CD1c-positive myeloid dendritic cell (primary cell): Measurements from ENCODE around the gene LYZ.
A peak's percentile ranks its signal among the peaks of the same experiment; 100 is the strongest.
"Not testable (repeated sequence)": the region's sequence is repeated elsewhere in the genome, so short reads cannot be mapped to it uniquely, and the experiment has no call there.

Source experiments
- DNase-seq: peaks from one replicate; pipeline ENCODE4 v3.0.0-alpha.2; 2016; ENCODE audit errors: extremely low spot score

Gene LYZ

GRCh38 chr12:69348162-69348938 is at the start of gene LYZ:
Gene LYZ, plus strand, starts transcription at chr12:69348381. Its CDS starts 28 bp downstream, at chr12:69348409.
- peak; percentile 89 for DNase-seq

DNA sequence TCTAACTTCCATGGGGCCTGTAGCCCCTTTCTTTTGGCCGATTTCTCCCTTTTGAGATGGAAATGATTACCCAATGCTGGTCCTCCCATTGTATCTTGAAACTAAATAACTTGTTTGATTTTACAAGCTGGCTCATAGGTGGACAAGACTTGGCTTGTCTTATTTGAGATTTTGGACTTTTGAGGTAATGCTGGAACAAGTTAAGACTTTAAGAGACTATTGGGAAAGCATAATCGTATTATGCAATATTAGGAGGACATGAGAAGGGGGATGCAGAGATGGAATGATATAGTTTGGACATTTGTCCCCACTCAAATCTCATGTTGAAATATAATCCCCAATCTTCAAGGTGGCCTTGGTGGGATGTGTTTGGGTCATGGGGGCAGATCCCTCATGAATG is 49.2 kb upstream of the LYZ start:
- DNase-seq, result no peak

- DNase-seq, result no peak
Measured at GRCh38 chr12:69304284-69304683, 43.9 kb upstream of the LYZ start.

DNA sequence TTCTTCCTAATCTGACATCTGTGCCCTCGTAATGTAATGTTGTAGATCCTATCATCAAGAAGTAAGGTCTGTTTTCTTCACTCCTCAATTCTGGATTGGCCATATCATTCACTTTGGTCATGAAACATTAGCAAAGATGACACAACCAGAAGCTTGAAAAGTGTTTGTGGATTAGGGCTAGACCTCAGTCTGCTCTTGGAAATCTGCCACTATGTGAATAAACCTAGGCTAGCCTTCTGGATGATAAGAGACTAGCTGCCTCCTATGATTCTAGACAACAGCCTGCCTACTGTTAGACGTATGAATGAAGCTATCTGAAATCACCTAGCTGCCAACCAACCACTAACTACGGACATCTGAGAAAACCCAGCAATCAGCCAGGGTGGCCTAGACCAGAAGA is 38.7 kb upstream of the LYZ start:
- no peak for DNase-seq

DNA sequence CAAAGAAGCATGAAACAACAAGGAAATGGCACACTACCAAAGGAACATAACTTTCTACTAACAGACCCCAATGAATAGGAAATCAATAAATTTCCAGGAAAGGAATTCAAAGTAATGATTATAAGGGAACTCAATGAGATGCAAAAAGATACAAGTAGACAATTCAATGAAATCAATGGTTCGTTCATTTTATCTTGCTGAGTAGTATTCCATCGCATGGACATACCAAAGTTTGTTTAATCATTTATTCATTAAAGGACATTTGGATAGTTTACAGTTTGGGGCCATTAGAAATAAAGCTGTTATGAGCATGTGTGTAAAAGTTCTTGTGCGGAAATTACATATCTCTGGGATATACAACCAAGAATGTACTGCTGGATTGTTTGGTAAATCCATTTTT is 35.0 kb upstream of the LYZ start:
- no peak for DNase-seq

DNA sequence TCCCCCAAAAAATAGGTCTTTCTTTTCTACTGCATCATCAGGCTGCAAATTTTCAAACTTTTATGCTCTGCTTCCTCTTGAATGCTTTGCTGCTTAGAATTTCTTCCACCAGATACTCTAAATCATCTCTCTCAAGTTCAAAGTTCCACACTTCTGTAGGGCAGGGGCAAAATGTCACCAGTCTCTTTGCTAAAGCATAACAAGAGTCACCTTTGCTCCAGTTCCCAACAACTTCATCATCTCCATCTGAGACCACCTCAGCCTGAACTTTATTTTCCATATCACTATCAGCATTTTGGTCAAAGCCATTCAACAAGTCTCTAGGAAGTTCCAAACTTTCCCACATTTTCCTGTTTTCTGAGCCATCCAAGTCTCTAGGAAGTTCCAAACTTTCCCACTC is 31.4 kb upstream of the LYZ start:
- not testable (repeated sequence) for DNase-seq

DNA sequence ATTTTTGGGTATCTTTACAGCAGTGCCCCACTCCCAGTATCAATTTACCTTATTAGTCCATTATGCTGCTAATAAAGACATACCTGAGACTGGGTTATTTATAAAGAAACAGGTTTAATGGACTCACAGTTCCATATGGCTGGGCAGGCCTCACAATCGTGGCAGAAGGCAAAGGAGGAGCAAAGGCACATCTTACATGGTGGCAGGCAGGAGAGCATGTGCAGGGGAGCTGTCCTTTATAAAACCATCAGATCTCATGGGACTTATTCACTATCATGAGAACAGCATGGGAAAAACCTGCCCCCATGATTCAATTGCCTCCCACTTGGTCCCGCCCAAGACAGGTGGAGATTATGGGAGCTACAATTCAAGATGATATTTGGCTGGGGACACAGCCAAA is 30.9 kb upstream of the LYZ start:
- not testable (repeated sequence) for DNase-seq

DNA sequence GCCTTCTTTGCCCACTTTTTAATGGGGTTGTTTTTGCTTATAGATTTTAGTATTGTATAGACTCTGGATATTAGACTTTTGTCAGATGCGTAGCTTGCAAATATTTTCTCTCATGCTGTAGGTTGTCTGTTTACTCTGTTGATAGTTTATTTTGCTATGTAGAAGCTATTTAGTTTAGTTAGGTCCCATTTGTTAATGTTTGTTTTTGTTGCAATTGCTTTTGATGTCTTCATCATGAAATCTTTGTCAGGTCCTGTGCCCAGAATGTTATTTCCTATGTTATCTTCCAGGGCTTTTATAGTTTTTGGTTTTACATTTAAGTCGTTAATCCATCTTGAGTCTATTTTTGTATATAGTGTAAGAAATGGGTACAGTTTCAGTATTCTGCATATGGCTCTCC is 30.0 kb upstream of the LYZ start:
- DNase-seq, result no peak

DNA sequence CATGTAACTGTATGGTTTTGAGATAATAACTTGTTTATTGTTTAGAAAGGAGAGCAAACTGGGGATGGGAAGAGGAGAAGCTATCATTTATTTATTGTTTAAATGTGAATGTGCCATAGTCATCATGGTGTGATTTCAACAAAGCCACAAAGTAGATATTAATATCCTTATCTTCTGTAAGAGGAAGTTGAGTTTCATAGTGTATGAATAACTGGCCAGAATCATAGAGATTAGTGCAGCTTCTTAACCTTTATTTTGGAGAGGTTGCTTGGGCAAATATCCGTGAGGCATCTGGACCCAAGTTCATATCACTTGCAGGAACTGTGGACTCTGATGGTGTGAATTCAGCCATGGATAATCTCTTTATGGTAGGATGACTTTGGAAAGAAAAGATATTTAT is 26.8 kb upstream of the LYZ start:
- peak; percentile 49 for DNase-seq

GRCh38 chr12:69324797-69325466 is 23.2 kb upstream of the LYZ start:
- DNase-seq, result peak; percentile 58

GRCh38 chr12:69328426-69328825 is 19.8 kb upstream of the LYZ start:
- peak; percentile 66 for DNase-seq

DNA sequence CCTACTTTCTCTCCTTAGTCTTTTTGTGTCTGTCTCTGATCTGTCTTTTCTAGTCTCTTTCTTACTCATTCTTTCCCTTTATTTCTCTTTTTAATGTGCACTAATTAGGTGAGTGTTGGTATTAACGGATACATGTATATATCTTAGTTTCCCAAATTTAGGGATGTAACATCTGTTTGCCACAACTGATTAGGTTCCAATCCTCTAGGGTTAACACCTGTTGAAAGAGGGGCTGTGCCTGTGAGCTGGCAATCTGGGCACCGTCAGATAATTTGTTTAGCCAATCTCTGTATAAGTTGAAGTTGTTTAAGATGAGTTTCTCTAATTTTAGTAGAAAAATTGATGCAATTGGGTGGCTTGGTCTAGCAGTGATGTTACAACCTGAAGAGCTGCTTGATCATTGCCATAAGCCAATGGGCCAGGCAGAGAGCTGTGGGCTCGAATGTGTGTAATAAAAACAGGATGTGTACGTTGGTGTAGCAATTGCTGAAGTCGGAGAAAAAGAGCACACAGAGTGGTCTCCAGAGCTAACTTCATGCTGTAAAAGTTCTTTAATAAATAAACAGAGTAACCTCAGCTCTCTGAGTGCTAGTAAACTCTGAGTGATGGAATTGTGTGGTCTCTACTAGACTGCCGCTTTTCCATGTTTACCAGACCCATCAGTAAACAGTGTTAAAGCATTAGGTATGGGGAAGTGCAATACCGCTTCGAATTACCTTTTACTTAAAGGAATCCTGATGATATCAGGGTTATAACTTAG is 18.3 kb upstream of the LYZ start:
- DNase-seq, result peak; percentile 65

GRCh38 chr12:69330475-69331473 is 17.4 kb upstream of the LYZ start:
- peak; percentile 47 for DNase-seq

DNA sequence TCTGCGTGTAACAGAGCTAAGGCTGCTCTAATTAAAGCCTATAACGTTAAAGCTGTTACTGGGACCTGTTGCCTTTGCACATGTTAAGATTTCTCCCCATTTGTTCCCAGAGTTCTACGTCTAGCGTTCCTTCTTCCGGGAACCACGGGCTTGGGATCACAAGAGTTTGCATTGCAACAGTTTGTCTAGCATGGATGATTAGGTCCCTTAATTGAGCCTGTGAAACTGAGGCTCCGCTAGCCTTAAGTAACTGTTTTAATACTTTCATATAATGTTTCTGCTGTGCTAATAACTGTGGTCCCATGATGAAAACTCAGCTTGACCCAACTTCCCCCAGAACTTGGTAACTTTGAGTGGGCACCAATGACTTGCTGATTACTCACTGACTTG is 16.7 kb upstream of the LYZ start:
- peak; percentile 85 for DNase-seq

- no peak for DNase-seq
Measured at GRCh38 chr12:69331909-69332684, 16.1 kb upstream of the LYZ start.

GRCh38 chr12:69332815-69333358 is 15.3 kb upstream of the LYZ start:
- no peak for DNase-seq

DNA sequence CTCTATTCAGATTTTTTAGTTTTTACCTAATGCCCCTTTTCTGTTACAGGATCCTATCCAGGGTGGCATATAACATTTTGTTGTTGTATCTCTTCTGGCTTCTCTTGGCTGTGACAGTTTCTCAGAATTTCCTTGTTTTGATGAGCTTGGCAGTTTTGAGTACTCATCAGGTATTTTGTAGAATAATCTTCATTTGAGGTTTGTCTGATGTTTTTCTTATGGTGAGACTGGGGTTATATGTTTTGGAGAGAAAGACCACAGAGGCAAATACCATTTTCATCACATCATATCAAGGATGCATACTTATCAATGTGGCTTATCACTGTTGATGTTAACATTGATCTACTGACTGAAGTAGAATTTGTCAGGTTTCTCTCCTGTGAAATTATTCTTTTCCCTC is 14.0 kb upstream of the LYZ start:
- no peak for DNase-seq

DNA sequence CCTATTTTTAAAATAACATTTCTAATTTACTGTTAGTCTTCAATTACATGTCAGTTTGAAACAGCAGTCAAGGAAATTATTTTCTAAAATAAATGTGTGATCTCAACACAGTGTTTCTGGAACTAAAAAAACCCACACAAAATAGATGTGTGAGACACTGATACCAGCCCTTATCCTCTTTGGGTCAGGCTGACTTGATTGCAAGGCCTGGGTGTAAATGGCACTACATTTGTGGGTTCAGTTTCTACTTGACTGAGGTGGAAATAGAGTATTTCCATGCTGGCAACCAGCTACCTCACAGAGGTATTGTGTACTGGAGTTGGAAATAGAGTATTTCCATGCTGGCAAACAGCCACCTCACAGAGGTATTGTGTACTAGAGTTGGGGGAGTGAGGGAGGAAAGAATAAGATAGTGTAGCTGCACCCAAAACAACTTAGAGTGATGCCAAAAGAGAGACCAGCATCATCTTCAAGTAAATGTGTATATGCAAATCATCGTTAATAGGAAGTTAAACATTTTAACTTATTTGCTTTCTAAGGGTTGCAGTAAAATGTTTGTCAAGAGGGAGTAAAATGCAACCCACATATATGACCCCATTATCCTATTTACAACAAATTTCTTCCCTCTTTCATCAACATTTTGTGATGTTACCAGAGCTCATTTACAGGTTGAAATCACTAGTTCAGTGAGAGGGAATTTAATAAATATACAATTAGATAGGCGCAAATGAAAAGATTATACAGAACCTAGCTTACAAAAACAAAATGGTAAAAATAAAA is 10.7 kb upstream of the LYZ start:
- peak; percentile 43 for DNase-seq

- peak; percentile 95 for DNase-seq
Measured at GRCh38 chr12:69338120-69338859, 9.9 kb upstream of the LYZ start.
